ENCODE results near the gene MIAT. TPM values are rescaled to one million over a fixed set of nuclear protein-coding genes. Genes with fewer than 3 reads are reported as not detected.

MIAT gene
- total RNA-seq, 2 donors from 2014 or later: 0.50 to 0.80 TPM

DNA sequence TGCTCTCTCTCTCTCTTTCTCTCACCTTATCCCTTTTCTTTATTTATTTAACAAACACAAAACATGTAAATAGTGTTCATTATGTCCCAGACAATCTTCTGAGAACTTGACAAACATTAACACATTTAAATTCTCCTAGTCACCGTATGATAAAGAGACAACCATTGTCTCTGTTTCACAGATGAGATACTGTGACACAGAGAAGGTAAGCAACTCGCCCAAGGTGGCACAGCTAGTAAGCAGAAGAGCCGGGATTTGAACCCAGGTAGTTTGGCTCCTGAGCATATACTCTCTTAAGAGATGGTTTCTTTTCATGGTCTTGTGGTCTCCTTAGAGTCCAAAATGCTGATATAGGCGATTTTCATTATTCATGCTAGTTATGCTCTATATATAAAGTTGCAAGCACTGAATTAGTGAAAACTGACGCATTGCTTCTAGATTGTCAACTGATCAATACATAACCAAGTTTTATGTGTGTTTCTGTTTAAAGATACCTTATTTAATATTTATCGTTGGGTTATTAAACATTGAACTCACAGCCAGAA is 58.1 kb downstream of the MIAT start:
- Histone ChIP-seq H3K4me1 (replicated peaks) (no peaks in the 10 kb centered on the region), H3K27ac (no peak overlapping the region), H3K9me3 (no peaks in the 10 kb centered on the region), H3K27me3 (replicated peaks; ENCODE audit: insufficient read depth) (no peaks in the 10 kb centered on the region), H3K4me3 (no peak overlapping the region), H3K36me3 (no peaks in the 10 kb centered on the region)
- TF ChIP-seq POLR2A (IDR thresholded peaks at IDR 0.05): no peak
- TF ChIP-seq POLR2AphosphoS5 (IDR thresholded peaks at IDR 0.05): no peak
- TF ChIP-seq, protein P1, sequence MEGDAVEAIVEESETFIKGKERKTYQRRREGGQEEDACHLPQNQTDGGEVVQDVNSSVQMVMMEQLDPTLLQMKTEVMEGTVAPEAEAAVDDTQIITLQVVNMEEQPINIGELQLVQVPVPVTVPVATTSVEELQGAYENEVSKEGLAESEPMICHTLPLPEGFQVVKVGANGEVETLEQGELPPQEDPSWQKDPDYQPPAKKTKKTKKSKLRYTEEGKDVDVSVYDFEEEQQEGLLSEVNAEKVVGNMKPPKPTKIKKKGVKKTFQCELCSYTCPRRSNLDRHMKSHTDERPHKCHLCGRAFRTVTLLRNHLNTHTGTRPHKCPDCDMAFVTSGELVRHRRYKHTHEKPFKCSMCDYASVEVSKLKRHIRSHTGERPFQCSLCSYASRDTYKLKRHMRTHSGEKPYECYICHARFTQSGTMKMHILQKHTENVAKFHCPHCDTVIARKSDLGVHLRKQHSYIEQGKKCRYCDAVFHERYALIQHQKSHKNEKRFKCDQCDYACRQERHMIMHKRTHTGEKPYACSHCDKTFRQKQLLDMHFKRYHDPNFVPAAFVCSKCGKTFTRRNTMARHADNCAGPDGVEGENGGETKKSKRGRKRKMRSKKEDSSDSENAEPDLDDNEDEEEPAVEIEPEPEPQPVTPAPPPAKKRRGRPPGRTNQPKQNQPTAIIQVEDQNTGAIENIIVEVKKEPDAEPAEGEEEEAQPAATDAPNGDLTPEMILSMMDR (IDR thresholded peaks at IDR 0.05): no peak
- 93% methylated on average over 6 of the region's 6 CpGs for WGBS
- intact Hi-C loops (cut with DNase I): no loop called here
- no peak for DNase-seq (ENCODE audit: low spot score)

- Histone ChIP-seq H3K4me3 (no peak overlapping the region), H3K9me3 (no peaks in the 10 kb centered on the region), H3K27me3 (replicated peaks; ENCODE audit: insufficient read depth) (no peaks in the 10 kb centered on the region), H3K27ac (no peak overlapping the region), H3K4me1 (replicated peaks) (no peaks in the 10 kb centered on the region), H3K36me3 (no peaks in the 10 kb centered on the region)
- TF ChIP-seq, protein P1 (IDR thresholded peaks at IDR 0.05): no peak
- TF ChIP-seq POLR2A (IDR thresholded peaks at IDR 0.05): no peak
- TF ChIP-seq POLR2AphosphoS5 (IDR thresholded peaks at IDR 0.05): no peak
- DNase-seq (ENCODE audit: low spot score): no peak
- 97% methylated on average over 5 of the region's 5 CpGs for WGBS
- intact Hi-C loops (cut with DNase I): no loop called here
Observed at GRCh38 chr22:26718488-26718887, 61.1 kb downstream of the MIAT start.

- Histone ChIP-seq H3K9me3 (no peaks in the 10 kb centered on the region), H3K4me1 (replicated peaks) (no peaks in the 10 kb centered on the region), H3K27ac (no peak overlapping the region), H3K27me3 (replicated peaks; ENCODE audit: insufficient read depth) (no peaks in the 10 kb centered on the region), H3K36me3 (no peaks in the 10 kb centered on the region), H3K4me3 (no peak overlapping the region)
- TF ChIP-seq POLR2A (IDR thresholded peaks at IDR 0.05) (no peak), POLR2AphosphoS5 (IDR thresholded peaks at IDR 0.05) (no peak)
- TF ChIP-seq, protein P1 (IDR thresholded peaks at IDR 0.05): no peak
- intact Hi-C loops (cut with DNase I): no loop called here
- no peak for DNase-seq (ENCODE audit: low spot score)
- 69% methylated on average over 4 of the region's 4 CpGs for WGBS
Observed at GRCh38 chr22:26718905-26719304, 61.5 kb downstream of the MIAT start.

GRCh38 chr22:26722159-26722558 is 64.8 kb downstream of the MIAT start:
- H3K4me1 ChIP-seq (replicated peaks): no peaks in the 10 kb centered on the region
- no peaks in the 10 kb centered on the region for H3K36me3 ChIP-seq
- H3K4me3 ChIP-seq: no peak overlapping the region
- TF ChIP-seq POLR2A (IDR thresholded peaks at IDR 0.05): no peak
- no peak for TF ChIP-seq POLR2AphosphoS5 (IDR thresholded peaks at IDR 0.05)
- TF ChIP-seq, protein P1 (IDR thresholded peaks at IDR 0.05): no peak
- no peaks in the 10 kb centered on the region for H3K27me3 ChIP-seq (replicated peaks; ENCODE audit: insufficient read depth)
- no peaks in the 10 kb centered on the region for H3K9me3 ChIP-seq
- intact Hi-C loops (cut with DNase I): no loop called here
- no peak for DNase-seq (ENCODE audit: low spot score)
- WGBS: 98% methylated on average over 3 of the region's 3 CpGs
- H3K27ac ChIP-seq: no peak overlapping the region

- TF ChIP-seq, protein P1 (IDR thresholded peaks at IDR 0.05): no peak
- TF ChIP-seq POLR2A (IDR thresholded peaks at IDR 0.05) (no peak), POLR2AphosphoS5 (IDR thresholded peaks at IDR 0.05) (no peak)
Observed at GRCh38 chr22:26724414-26724813, 67.0 kb downstream of the MIAT start.

More at GRCh38 chr22:26724414-26724813, 67.0 kb downstream of the MIAT start:
- no peaks in the 10 kb centered on the region for H3K9me3 ChIP-seq
- intact Hi-C loops (cut with DNase I): no loop called here
- 93% methylated on average over 6 of the region's 6 CpGs for WGBS
- DNase-seq (ENCODE audit: low spot score): no peak
- H3K4me1 ChIP-seq (replicated peaks): no peaks in the 10 kb centered on the region
- no peak overlapping the region for H3K4me3 ChIP-seq
- H3K27ac ChIP-seq: no peak overlapping the region
- no peaks in the 10 kb centered on the region for H3K36me3 ChIP-seq
- H3K27me3 ChIP-seq (replicated peaks; ENCODE audit: insufficient read depth): no peaks in the 10 kb centered on the region
